Measurements from ENCODE around the gene LRRFIP2.

LRRFIP2 gene

DNA sequence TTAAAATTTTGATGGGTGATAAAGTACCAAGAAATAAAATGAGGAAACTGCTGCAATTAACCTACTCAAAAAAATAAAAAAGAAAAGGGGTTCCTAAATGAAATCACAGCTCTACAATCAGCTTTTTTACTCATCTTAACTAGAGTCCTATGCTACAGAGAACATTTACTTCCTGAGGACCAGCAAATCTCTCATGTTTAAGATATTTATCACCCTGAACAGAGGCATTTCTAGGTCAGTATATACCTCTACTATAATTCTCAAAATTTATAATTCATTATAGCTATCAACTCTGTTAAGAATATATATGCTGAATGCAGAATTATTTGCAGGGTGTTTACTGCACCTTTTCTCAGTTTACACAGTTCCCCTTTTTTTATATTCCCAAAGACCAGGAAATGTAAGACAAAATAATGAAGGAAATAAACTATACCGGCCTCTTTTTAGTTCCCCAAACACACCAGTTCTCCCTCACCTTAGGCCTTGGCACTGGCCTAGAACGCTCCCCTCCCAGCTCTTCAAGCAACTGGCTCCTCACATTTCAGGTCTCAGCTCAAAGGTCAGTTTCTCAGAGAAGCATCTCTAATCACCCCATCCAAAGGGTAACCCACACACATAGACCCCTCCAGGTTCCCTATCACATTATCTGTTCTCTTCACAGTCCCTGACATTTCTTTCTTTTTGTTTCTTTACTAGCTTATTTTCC, 71.1 kb downstream of the LRRFIP2 start:
- H3K36me3 ChIP-seq (ENCODE audit: control insufficient read depth, insufficient read depth, low read length) = no peaks in the 10 kb centered on the region
- peaks cover 5% of the 10 kb centered on the region for H3K4me1 ChIP-seq (ENCODE audit: control insufficient read depth, insufficient read depth, low read length)
- H3K9me3 ChIP-seq (ENCODE audit: control insufficient read depth, low read length) = no peaks in the 10 kb centered on the region
- no peaks in the 10 kb centered on the region for H3K27me3 ChIP-seq (ENCODE audit: control insufficient read depth, insufficient read depth, low read length)
- no peak overlapping the region for H3K9ac ChIP-seq (ENCODE audit: low read length)
- H3K4me3 ChIP-seq (ENCODE audit: low read length) = no peak overlapping the region

DNA sequence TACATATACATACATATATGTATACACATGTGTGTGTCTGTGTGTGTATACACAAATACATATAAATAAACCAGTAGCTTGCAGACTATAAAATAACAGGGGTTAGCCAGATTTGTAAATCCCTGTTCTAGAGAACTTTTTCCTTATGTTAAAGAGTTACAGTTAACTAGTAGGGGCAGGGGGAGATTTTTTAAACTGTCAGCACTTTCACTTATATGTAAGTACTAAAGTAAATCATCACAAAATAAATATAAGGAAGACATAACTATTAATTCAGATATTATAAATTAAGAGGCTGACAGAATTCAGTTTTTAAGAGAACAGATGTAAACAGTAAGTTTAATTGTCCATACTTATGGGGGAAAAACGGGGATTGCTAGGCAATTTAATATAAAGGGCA, 74.0 kb downstream of the LRRFIP2 start:
- no peaks in the 10 kb centered on the region for H3K27me3 ChIP-seq (ENCODE audit: control insufficient read depth, insufficient read depth, low read length)
- no peaks in the 10 kb centered on the region for H3K36me3 ChIP-seq (ENCODE audit: control insufficient read depth, insufficient read depth, low read length)
- H3K4me3 ChIP-seq (ENCODE audit: low read length) = no peak overlapping the region
- no peaks in the 10 kb centered on the region for H3K9me3 ChIP-seq (ENCODE audit: control insufficient read depth, low read length)
- no peak overlapping the region for H3K9ac ChIP-seq (ENCODE audit: low read length)
- H3K4me1 ChIP-seq (ENCODE audit: control insufficient read depth, insufficient read depth, low read length) = peaks cover 14% of the 10 kb centered on the region

DNA sequence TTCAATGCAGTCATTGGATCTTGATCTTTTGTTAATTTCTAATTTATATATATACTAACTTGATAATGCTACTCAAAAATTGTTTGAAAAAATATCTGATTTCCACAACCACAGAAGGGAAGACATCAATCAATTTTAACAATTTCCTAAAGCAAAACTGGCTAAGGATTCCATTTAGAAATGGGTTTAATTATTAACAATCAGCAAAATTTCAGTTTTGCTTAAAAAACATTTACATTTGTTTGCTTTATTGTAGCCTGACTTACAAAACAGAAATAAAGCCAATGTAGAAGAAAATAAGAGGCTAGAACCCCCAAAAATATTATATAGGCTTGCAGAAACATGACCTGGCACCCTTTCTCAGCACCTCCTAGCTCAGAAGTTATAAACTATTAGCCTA, 74.9 kb downstream of the LRRFIP2 start:
- Histone ChIP-seq H3K27me3 (ENCODE audit: control insufficient read depth, insufficient read depth, low read length) (no peaks in the 10 kb centered on the region), H3K36me3 (ENCODE audit: control insufficient read depth, insufficient read depth, low read length) (no peaks in the 10 kb centered on the region), H3K4me3 (ENCODE audit: low read length) (no peak overlapping the region), H3K4me1 (ENCODE audit: control insufficient read depth, insufficient read depth, low read length) (peaks cover 14% of the 10 kb centered on the region), H3K9ac (ENCODE audit: low read length) (no peak overlapping the region), H3K9me3 (ENCODE audit: control insufficient read depth, low read length) (no peaks in the 10 kb centered on the region)

DNA sequence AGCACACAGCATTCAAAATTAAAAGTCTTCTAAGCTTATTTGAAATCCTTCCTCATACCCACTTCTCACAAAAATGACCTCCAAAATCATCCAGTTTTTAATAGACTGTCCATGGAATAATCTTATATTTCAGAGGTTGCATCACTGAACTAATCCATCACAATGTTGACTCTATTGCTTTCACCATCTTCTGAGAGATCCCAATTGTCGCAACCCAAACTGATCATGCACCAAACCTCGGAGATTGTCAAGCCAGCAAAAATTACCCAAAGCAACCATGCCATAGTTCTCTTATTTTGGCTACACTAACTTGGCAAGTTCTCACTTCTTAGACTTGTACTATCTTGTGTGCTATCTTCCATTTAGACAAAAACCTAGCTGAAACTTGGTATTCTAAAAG, 75.5 kb downstream of the LRRFIP2 start:
- Histone ChIP-seq H3K36me3 (ENCODE audit: control insufficient read depth, insufficient read depth, low read length) (no peaks in the 10 kb centered on the region), H3K9ac (ENCODE audit: low read length) (no peak overlapping the region), H3K27me3 (ENCODE audit: control insufficient read depth, insufficient read depth, low read length) (no peaks in the 10 kb centered on the region), H3K4me1 (ENCODE audit: control insufficient read depth, insufficient read depth, low read length) (peaks cover 14% of the 10 kb centered on the region), H3K4me3 (ENCODE audit: low read length) (no peak overlapping the region), H3K9me3 (ENCODE audit: control insufficient read depth, low read length) (no peaks in the 10 kb centered on the region)

DNA sequence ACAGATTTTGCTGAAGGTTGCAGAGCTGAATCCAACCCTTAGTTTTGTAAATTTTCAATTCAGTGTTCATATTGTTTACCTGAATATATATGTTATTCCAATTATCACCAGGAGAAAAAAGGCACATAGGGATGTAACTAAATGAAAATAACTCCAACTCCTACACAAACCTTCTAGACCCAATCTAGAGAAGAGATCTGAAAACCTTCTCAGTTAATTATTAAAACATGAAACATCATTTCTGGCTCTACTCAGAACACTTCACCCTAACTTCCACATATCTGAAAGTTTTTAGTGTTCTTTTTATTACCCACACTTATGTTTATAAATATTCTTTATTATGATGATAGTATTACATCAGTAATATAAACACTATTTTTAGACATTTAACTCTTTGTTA, 76.6 kb downstream of the LRRFIP2 start:
- Histone ChIP-seq H3K4me3 (ENCODE audit: low read length) (no peak overlapping the region), H3K27me3 (ENCODE audit: control insufficient read depth, insufficient read depth, low read length) (no peaks in the 10 kb centered on the region), H3K4me1 (ENCODE audit: control insufficient read depth, insufficient read depth, low read length) (peaks cover 9% of the 10 kb centered on the region), H3K36me3 (ENCODE audit: control insufficient read depth, insufficient read depth, low read length) (no peaks in the 10 kb centered on the region), H3K9me3 (ENCODE audit: control insufficient read depth, low read length) (no peaks in the 10 kb centered on the region), H3K9ac (ENCODE audit: low read length) (no peak overlapping the region)

DNA sequence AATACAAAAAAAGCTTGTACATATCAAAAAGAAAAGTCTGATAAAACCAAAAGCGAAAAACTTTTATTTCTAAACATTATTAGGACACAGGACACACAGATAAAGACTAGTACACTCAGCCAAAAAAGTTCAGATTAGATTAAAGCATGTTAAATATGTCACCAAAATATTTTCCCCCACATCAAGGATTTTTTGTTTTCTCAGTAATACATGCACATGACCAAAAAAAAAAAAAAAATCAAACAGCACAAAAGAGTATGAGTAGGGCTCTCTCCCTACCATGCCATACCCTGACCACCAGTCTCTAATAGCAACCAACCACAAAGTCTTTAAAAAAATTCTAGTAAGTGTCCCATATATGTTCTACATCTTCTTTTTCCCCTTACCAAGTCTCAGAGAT, 77.4 kb downstream of the LRRFIP2 start:
- peaks cover 9% of the 10 kb centered on the region for H3K4me1 ChIP-seq (ENCODE audit: control insufficient read depth, insufficient read depth, low read length)
- no peaks in the 10 kb centered on the region for H3K36me3 ChIP-seq (ENCODE audit: control insufficient read depth, insufficient read depth, low read length)

DNA sequence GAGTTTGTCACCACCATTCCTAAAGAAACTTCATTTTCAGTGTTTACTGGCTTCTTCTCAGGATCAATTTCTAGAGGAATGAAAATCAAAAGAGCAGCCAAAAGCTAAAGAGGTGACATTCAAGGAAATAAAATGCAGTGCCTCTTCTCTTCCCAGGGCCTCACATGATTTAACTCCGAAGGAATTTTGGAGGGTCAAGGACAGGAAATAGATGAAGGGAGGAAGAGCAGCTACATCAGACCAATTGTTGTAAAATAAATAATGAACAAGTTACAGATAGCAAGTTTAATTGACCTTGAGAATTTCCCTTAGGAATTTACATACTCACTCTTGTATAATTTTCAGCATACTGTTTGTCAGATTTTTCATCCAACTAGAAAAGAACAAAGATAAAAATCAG, 78.1 kb downstream of the LRRFIP2 start:
- no peaks in the 10 kb centered on the region for H3K27me3 ChIP-seq (ENCODE audit: control insufficient read depth, insufficient read depth, low read length)
- H3K9ac ChIP-seq (ENCODE audit: low read length) = no peak overlapping the region
- peaks cover 9% of the 10 kb centered on the region for H3K4me1 ChIP-seq (ENCODE audit: control insufficient read depth, insufficient read depth, low read length)
- H3K36me3 ChIP-seq (ENCODE audit: control insufficient read depth, insufficient read depth, low read length) = no peaks in the 10 kb centered on the region
- H3K9me3 ChIP-seq (ENCODE audit: control insufficient read depth, low read length) = no peaks in the 10 kb centered on the region
- H3K4me3 ChIP-seq (ENCODE audit: low read length) = no peak overlapping the region

More for the DNA sequence above, 77.4 kb downstream of the LRRFIP2 start:
- Histone ChIP-seq H3K4me3 (ENCODE audit: low read length) (no peak overlapping the region), H3K9ac (ENCODE audit: low read length) (no peak overlapping the region), H3K9me3 (ENCODE audit: control insufficient read depth, low read length) (no peaks in the 10 kb centered on the region), H3K27me3 (ENCODE audit: control insufficient read depth, insufficient read depth, low read length) (no peaks in the 10 kb centered on the region)

DNA sequence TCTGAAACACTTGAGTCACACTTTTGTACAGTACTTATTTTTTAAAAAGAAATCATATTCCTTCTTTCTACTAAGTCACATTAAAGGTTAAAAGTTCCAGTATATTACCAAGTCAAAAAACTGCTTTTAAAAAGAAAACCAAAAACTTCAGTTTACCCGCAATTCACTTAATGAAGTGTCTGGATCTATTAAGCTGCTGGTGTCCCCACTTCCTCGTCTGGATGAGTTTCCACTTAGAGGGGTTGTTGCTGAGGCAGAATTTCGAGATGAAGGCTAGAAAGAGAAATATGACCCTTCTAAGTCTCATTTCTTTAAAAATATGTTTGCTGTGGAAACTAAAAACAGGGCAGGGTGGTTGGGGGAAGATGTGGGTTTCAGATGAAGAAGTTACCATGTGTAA, 79.7 kb downstream of the LRRFIP2 start:
- Histone ChIP-seq H3K36me3 (ENCODE audit: control insufficient read depth, insufficient read depth, low read length) (no peaks in the 10 kb centered on the region), H3K4me1 (ENCODE audit: control insufficient read depth, insufficient read depth, low read length) (peaks cover 9% of the 10 kb centered on the region), H3K27me3 (ENCODE audit: control insufficient read depth, insufficient read depth, low read length) (no peaks in the 10 kb centered on the region), H3K9ac (ENCODE audit: low read length) (no peak overlapping the region), H3K9me3 (ENCODE audit: control insufficient read depth, low read length) (no peaks in the 10 kb centered on the region), H3K4me3 (ENCODE audit: low read length) (no peak overlapping the region)

DNA sequence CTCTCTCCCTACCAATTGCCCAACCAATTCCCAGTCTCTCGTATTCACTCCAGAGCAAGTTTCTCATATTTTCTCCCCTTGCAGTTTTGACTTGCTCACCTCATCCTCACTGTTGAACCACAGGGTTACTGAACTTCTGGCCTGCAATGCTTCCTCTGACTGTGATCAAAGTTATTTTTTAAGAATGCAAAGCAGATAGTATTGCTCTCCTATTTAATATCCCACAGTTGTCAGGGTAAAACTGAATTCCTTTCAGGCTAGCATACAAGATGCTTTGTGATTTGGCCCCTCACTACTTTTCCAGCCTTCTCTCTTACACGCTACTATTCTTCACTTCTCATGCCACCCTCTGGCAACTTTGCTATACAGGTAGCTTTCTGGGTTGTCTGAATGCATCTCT, 80.9 kb downstream of the LRRFIP2 start:
- Histone ChIP-seq H3K9me3 (ENCODE audit: control insufficient read depth, low read length) (no peaks in the 10 kb centered on the region), H3K4me1 (ENCODE audit: control insufficient read depth, insufficient read depth, low read length) (peaks cover 9% of the 10 kb centered on the region), H3K27me3 (ENCODE audit: control insufficient read depth, insufficient read depth, low read length) (no peaks in the 10 kb centered on the region), H3K36me3 (ENCODE audit: control insufficient read depth, insufficient read depth, low read length) (no peaks in the 10 kb centered on the region), H3K9ac (ENCODE audit: low read length) (no peak overlapping the region), H3K4me3 (ENCODE audit: low read length) (no peak overlapping the region)

DNA sequence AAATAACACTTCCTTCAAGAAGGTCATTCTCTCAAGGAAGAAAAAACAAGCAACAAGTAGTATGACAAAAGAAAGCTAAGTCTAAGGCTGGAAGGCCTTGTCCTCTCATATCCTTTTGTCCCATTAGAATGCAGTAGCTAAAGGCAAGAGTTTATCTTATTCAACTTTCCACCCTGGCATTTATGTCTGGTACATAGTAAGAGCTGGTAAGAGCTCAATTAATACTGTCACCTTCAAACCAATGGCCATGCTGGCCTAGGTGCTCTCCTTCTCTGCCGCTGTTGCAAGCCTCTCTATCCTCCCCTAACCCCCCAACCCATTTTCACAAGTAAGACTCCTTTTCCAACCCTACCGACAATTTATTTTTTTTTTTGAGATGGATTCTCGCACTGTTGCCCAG, 81.9 kb downstream of the LRRFIP2 start:
- H3K36me3 ChIP-seq (ENCODE audit: control insufficient read depth, insufficient read depth, low read length) = no peaks in the 10 kb centered on the region
- H3K4me3 ChIP-seq (ENCODE audit: low read length) = no peak overlapping the region
- peaks cover 5% of the 10 kb centered on the region for H3K4me1 ChIP-seq (ENCODE audit: control insufficient read depth, insufficient read depth, low read length)
- H3K9ac ChIP-seq (ENCODE audit: low read length) = no peak overlapping the region
- H3K9me3 ChIP-seq (ENCODE audit: control insufficient read depth, low read length) = no peaks in the 10 kb centered on the region
- H3K27me3 ChIP-seq (ENCODE audit: control insufficient read depth, insufficient read depth, low read length) = no peaks in the 10 kb centered on the region

DNA sequence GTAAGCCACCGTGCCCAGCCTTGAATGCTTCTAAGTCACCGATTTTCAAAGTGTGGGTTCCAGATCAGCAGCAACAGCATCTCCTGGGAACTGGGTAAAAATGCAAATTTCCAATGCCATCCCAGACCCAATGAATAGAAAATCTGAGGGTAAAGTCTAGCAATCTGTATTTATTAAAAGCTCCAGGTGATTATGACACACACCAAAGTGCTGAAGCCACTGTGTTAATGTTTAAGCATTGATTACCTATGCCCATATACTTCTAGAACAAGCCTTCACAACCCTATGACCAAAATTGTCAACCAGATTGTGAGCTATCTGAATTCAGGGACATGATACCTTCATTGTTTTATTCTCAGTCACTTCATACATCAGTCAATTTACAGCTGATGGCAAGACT, 86.5 kb downstream of the LRRFIP2 start:
- Histone ChIP-seq H3K27me3 (ENCODE audit: control insufficient read depth, insufficient read depth, low read length) (no peaks in the 10 kb centered on the region), H3K4me3 (ENCODE audit: low read length) (no peak overlapping the region), H3K9ac (ENCODE audit: low read length) (no peak overlapping the region), H3K36me3 (ENCODE audit: control insufficient read depth, insufficient read depth, low read length) (no peaks in the 10 kb centered on the region), H3K9me3 (ENCODE audit: control insufficient read depth, low read length) (no peaks in the 10 kb centered on the region), H3K4me1 (ENCODE audit: control insufficient read depth, insufficient read depth, low read length) (no peaks in the 10 kb centered on the region)

DNA sequence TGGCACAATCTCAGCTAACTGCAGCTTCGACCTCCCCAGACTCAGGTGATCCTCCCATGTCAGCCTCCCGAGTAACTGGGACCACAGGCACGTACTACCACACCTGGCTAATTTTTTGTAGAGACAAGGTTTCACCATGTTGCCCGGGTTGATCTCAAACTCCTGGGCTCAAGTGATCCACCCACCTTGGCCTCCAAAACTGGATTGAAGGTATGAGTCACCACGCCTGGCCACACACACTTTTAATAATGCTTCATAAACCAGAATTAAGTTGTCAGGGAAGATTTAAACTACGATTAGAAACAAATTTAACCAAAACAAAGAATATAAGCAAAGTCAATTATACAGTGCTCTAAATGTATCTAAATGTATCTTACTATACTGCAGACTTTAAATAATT, 87.5 kb downstream of the LRRFIP2 start:
- no peaks in the 10 kb centered on the region for H3K4me1 ChIP-seq (ENCODE audit: control insufficient read depth, insufficient read depth, low read length)
- no peak overlapping the region for H3K9ac ChIP-seq (ENCODE audit: low read length)
- H3K9me3 ChIP-seq (ENCODE audit: control insufficient read depth, low read length) = no peaks in the 10 kb centered on the region
- no peak overlapping the region for H3K4me3 ChIP-seq (ENCODE audit: low read length)
- no peaks in the 10 kb centered on the region for H3K27me3 ChIP-seq (ENCODE audit: control insufficient read depth, insufficient read depth, low read length)
- no peaks in the 10 kb centered on the region for H3K36me3 ChIP-seq (ENCODE audit: control insufficient read depth, insufficient read depth, low read length)

DNA sequence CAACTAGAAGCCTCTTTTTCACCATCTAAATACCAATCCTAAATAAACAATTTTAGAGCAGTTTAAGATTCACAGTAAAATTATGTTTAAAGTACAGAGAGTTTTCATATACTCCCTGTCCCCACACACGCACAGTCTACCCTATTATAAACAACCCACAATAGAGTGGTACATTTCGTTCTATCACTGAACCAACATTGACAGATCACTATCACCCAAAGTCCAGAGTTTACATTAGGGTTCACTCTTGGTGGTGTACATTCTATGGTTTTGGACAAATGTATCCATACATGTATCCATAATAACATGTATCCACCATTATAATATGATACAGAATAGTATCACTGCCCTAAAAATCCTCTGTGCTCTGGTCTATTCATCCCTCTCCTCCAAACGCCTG, 92.1 kb downstream of the LRRFIP2 start:
- Histone ChIP-seq H3K9ac (ENCODE audit: low read length) (no peak overlapping the region), H3K4me1 (ENCODE audit: control insufficient read depth, insufficient read depth, low read length) (no peaks in the 10 kb centered on the region), H3K36me3 (ENCODE audit: control insufficient read depth, insufficient read depth, low read length) (peaks cover 5% of the 10 kb centered on the region), H3K9me3 (ENCODE audit: control insufficient read depth, low read length) (no peaks in the 10 kb centered on the region), H3K4me3 (ENCODE audit: low read length) (no peak overlapping the region), H3K27me3 (ENCODE audit: control insufficient read depth, insufficient read depth, low read length) (no peaks in the 10 kb centered on the region)
